Spleen (tissue), 11 donors: ENCODE data around the gene MYBPC1. TPM values are rescaled to one million over a fixed set of nuclear protein-coding genes. Genes with fewer than 3 reads are reported as not detected.

ENCODE experiments used
- DNase-seq: peaks from one replicate; pipeline ENCODE4 v3.0.0-alpha.2; 2020
- H3K27ac ChIP-seq, 8 donors: fragments of 200-600 bp; sonication (generic) in 7 of 8; 1 replicate in 4 of 8; 2 replicates in 4 of 8; pipeline versions ENCODE4 v1.5.0 to v1.8.0; 2016 to 2021; ENCODE audit warnings: inconsistent platforms in 4 of 8, mild to moderate bottlenecking in 4 of 8, moderate library complexity in 1 of 8
- H3K27me3 ChIP-seq, 7 donors: fragments of 200-600 bp; sonication (generic) in 6 of 7; replicated peaks in 1 of 7; 1 replicate in 4 of 7; 2 replicates in 3 of 7; pipeline versions ENCODE4 v1.5.0 to v1.8.0; 2016 to 2021; ENCODE audit warnings: inconsistent platforms in 3 of 7, mild to moderate bottlenecking in 1 of 7
- H3K36me3 ChIP-seq, 6 donors: fragments of 200-600 bp; sonication (generic) in 5 of 6; 1 replicate in 4 of 6; 2 replicates in 2 of 6; pipeline versions ENCODE4 v1.5.0 to v1.8.0; 2016 to 2021; ENCODE audit warnings: inconsistent platforms in 2 of 6
- H3K4me1 ChIP-seq, 6 donors: fragments of 200-600 bp; sonication (generic) in 5 of 6; 1 replicate in 3 of 6; 2 replicates in 3 of 6; pipeline versions ENCODE4 v1.5.0 to v1.8.0; 2016 to 2021; ENCODE audit warnings: inconsistent platforms in 3 of 6
- H3K4me3 ChIP-seq, 8 donors: fragments of 200-600 bp; sonication (generic) in 7 of 8; 1 replicate in 4 of 8; 2 replicates in 4 of 8; pipeline versions ENCODE4 v1.5.0 to v1.8.0; 2016 to 2021; ENCODE audit warnings: inconsistent platforms in 4 of 8, mild to moderate bottlenecking in 4 of 8, moderate library complexity in 2 of 8
- H3K9me3 ChIP-seq, 8 donors: fragments of 200-600 bp; sonication (generic) in 7 of 8; 1 replicate in 4 of 8; 2 replicates in 4 of 8; pipeline versions ENCODE4 v1.5.0 to v1.8.0; 2016 to 2021; ENCODE audit warnings: inconsistent platforms in 4 of 8
- POLR2A ChIP-seq, 3 donors: fragments of 450-650 bp; IDR thresholded peaks; one replicate each; pipeline ENCODE4 v1.5.1; 2017; ENCODE audit warnings: antibody characterized with exemption in 3 of 3, mild to moderate bottlenecking in 1 of 3
- POLR2AphosphoS5 ChIP-seq, 3 donors: sonication (generic); formaldehyde crosslinking; IDR thresholded peaks; one replicate each; pipeline ENCODE4 v1.5.1; 2017; ENCODE audit warnings: antibody characterized with exemption in 3 of 3
- WGBS, 5 donors: extraction: QIAGEN DNeasy Blood & Tissue Kit in 3 of 5; methylation state at CpG; one replicate each; pipeline versions ENCODE4 v1.1.5 to v1.1.7; 2013 to 2018; 5-methylcytosine and 5-hydroxymethylcytosine counted together
- intact Hi-C: fragments of 100-400 bp; cut with DNase I; formaldehyde crosslinking; loops from one replicate; pipeline ENCODE4 v1.15.0; 2023; ENCODE audit warnings: low total_unique reads
- polyA plus RNA-seq, 3 donors: library from polyadenylated mRNA; stranded (reverse); fragments of 200-250 nt; gene quantifications; one replicate each; pipeline ENCODE4 v1.2.1, GENCODE V29; 2013
- total RNA-seq, 7 donors: library from RNA; depleted of rRNA in 3 of 7; stranded (reverse); fragments of >200 nt in 3 of 7; fragmentation: NEBNext Ultra II Directional in 4 of 7; extraction: Animal tissue kit (Norgen Biotek cat#: 25700) in 4 of 7; gene quantifications; one replicate each; pipeline versions ENCODE4 v1.1.0 to v1.2.1, GENCODE V29; 2016 to 2021
- TF ChIP-seq, protein P1 (sequence below), 11 experiments: fragments of 200-600 bp in 7 of 11; fragments of 450-650 bp in 4 of 11; sonication (generic) in 4 of 11; IDR thresholded peaks in 8 of 11; conservative IDR thresholded peaks in 3 of 11; 1 replicate in 7 of 11; 2 replicates in 4 of 11; pipeline versions ENCODE4 v1.4.0 to v1.8.0; 2016 to 2021; ENCODE audit warnings: antibody characterized with exemption in 11 of 11, inconsistent platforms in 4 of 11, mild to moderate bottlenecking in 1 of 11
- donor health status: healthy with polysubstance abuse.
- donor health status: DM: no; HTN: no; CAD: no; lungs with moderate emphysema.
- donor health status: DM: no; HTN: no; CAD: no.
- donor health status: Bipolar disorder and iron deficiency.
- donor health status: healthy.
- donor health status: DM: no; HTN: no; CAD: no.
- donor health status: DM: yes; HTN: yes; CAD: no.

The MYBPC1 gene
- total and polyA plus RNA-seq, 10 donors = 0.06 to 2.7 (median 0.66) TPM; not detected in 4

DNA sequence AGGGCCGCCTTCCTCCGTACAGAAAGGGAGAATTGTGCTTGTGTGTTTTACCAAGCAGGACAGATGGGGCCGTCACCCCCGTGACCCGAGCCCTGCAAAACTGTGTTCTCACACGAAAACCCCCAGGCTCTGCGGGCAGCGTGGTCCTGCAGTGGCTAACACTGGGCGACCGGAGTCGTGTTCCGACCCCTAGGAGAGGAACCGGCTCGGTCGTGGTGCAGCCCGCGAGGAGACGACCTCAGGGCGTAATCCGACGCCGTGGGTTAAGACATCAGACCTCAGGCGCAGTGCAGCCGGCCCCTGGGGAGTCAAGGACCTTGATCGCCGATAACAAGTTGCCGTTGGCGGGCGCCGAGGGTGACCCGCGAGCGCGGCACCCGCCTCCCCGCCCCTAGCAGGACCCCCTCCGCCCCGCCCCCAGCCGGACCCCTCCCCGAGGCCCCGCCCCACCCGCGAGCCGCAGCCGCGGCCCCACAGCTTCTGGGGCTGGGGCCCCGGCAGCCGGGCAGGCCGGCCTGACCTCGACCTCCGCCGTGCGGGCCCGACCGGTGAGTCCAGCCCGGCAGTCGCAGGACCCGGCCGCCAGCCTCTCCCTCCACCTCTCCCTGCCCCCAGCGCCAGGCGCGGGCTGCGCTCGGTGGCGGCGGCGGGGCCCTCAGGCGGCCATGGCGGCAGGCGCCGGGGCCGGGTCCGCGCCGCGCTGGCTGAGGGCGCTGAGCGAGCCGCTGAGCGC lies 102.6 kb downstream of the MYBPC1 start, which contains the start of gene CHPT1:
Gene CHPT1 (plus strand): TSS at position 444 of the 733 bp plus-strand sequence. CDS start 222 bp downstream, at position 666.
- intact Hi-C loops = no loop called here
- WGBS, 5 donors = 0 to 2% (median 0%) methylated on average over 12 to 80 of the region's 80 CpGs
- TF ChIP-seq POLR2A (IDR thresholded peaks at IDR 0.05) (peak; percentile 19 to 59 (median 55)), POLR2AphosphoS5 (IDR thresholded peaks at IDR 0.05) (peak; percentile 87 to 91 (median 90))
- TF ChIP-seq, protein P1, sequence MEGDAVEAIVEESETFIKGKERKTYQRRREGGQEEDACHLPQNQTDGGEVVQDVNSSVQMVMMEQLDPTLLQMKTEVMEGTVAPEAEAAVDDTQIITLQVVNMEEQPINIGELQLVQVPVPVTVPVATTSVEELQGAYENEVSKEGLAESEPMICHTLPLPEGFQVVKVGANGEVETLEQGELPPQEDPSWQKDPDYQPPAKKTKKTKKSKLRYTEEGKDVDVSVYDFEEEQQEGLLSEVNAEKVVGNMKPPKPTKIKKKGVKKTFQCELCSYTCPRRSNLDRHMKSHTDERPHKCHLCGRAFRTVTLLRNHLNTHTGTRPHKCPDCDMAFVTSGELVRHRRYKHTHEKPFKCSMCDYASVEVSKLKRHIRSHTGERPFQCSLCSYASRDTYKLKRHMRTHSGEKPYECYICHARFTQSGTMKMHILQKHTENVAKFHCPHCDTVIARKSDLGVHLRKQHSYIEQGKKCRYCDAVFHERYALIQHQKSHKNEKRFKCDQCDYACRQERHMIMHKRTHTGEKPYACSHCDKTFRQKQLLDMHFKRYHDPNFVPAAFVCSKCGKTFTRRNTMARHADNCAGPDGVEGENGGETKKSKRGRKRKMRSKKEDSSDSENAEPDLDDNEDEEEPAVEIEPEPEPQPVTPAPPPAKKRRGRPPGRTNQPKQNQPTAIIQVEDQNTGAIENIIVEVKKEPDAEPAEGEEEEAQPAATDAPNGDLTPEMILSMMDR (IDR thresholded peaks at IDR 0.05 in 8 of 11, conservative IDR thresholded peaks at IDR 0.05 in 3 of 11) = no peak
- peak within 1 kb of the TSS; percentile 86 to 97 (median 92) for H3K27ac ChIP-seq
- H3K4me1 ChIP-seq = peaks cover 14 to 65% (median 50%) of the 10 kb centered on the region in 6 donors
- no peaks in the 10 kb centered on the region for H3K36me3 ChIP-seq
- H3K9me3 ChIP-seq = no peaks in the 10 kb centered on the region
- peak within 1 kb of the TSS; percentile 65 to 90 (median 78) for H3K4me3 ChIP-seq
- peak; percentile 95 for DNase-seq
- H3K27me3 ChIP-seq = no peaks in the 10 kb centered on the region

DNA sequence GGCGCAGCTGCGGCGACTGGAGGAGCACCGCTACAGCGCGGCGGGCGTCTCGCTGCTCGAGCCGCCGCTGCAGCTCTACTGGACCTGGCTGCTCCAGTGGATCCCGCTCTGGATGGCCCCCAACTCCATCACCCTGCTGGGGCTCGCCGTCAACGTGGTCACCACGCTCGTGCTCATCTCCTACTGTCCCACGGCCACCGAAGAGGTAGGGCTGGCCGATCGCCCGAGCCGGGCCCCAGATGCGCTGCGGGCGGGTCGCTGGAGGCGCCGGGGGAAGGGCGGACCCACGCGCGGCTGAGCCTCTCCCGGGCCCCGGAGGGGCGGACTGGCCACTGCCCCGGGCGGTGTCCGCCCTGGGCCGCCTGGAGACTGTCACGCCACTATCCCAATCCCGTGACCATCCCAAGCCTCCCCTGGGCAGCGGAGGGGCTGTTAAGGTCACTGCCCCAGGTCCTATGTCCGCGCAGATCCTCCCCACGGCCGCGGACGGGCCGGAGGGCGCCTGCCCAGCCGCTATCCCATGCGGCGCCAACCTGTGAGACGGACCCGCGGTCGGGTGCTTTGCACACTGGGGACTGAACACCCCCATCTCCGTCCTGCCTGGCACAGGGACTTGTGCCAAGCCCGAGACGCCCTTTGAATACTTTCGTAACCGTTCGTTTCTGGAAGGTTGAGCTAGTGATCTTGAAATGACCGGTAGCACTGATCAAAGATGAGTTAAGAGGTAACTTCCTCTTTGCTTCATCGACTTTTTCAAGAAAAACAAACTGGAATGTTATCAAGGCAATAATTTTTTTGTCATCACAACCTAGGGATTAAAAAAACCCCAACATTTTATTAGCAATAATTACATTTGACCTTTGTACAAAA lies 103.4 kb downstream of the MYBPC1 start:
- Histone ChIP-seq H3K9me3 (no peaks in the 10 kb centered on the region), H3K27ac (peak overlapping the region; percentile 86 to 97 (median 92)), H3K27me3 (no peaks in the 10 kb centered on the region), H3K4me3 (peak overlapping the region; percentile 65 to 90 (median 78)), H3K4me1 (peaks cover 14 to 73% (median 53%) of the 10 kb centered on the region in 6 donors), H3K36me3 (no peaks in the 10 kb centered on the region)
- intact Hi-C loops = no loop called here
- DNase-seq = peak; percentile 91
- WGBS, 5 donors = 0 to 1% (median 1%) methylated on average over 23 to 67 of the region's 67 CpGs
- TF ChIP-seq POLR2AphosphoS5 (IDR thresholded peaks at IDR 0.05) (peak; percentile 24 to 67 (median 62)), POLR2A (IDR thresholded peaks at IDR 0.05) (no peak)
- TF ChIP-seq, protein P1 (IDR thresholded peaks at IDR 0.05 in 8 of 11, conservative IDR thresholded peaks at IDR 0.05 in 3 of 11) = no peak

DNA sequence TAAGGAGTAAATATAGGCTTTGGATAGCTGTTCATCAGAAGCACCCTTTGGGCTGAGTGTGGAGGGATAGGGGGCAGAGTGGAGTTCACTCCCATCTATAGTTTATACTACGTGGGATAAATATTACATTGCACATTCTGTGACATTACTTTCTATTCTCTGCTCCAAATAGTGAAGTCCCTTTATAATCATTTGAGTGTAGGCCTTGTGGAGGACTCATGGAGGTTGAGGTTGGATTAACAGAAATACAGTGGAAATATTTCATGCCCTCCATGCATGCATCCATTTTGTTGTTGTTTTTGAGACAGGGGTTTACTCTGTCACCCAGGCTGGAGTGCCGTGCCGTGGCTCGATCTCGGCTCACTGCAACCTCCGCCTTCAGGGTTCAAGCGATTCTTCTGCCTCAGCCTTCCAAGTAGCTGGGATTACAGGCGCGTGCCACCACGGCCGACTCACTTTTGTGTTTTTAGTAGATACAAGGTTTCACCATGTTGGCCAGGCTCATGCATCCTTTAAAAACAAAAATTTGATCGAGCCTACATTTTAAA lies 104.1 kb downstream of the MYBPC1 start:
- TF ChIP-seq, protein P1 (IDR thresholded peaks at IDR 0.05 in 8 of 11, conservative IDR thresholded peaks at IDR 0.05 in 3 of 11) = peak in 1 of 11 experiments; percentile 15
- TF ChIP-seq POLR2A (IDR thresholded peaks at IDR 0.05) (no peak), POLR2AphosphoS5 (IDR thresholded peaks at IDR 0.05) (no peak)
- Histone ChIP-seq H3K27me3 (no peaks in the 10 kb centered on the region), H3K36me3 (no peaks in the 10 kb centered on the region), H3K4me3 (peak overlapping the region; percentile 65 to 90 (median 78)), H3K9me3 (no peaks in the 10 kb centered on the region), H3K4me1 (peaks cover 14 to 80% (median 53%) of the 10 kb centered on the region in 6 donors), H3K27ac (peak overlapping the region in 7 of 8 donors; percentile 89 to 97 (median 93))
- no peak for DNase-seq
- intact Hi-C loops = no loop called here
- 81 to 93% (median 84%) methylated on average over 12 of the region's 12 CpGs for WGBS, 5 donors
